H9 (cell line): ENCODE data around the gene MYO1F. TPM values are rescaled to one million over a fixed set of nuclear protein-coding genes. Genes with fewer than 3 reads are reported as not detected.
"Not testable (repeated sequence)": the region's sequence is repeated elsewhere in the genome, so short reads cannot be mapped to it uniquely, and the experiment has no call there.

Experiments
- DNase-seq: peaks from one replicate; pipeline ENCODE4 v3.0.0-alpha.2; 2017
- H2AFZ ChIP-seq: one replicate; pipeline ENCODE4 v1.6.1; 2013; ENCODE audit warnings: mild to moderate bottlenecking, low read length, control low read depth, moderate library complexity
- H2AK5ac ChIP-seq: 2 replicates; pipeline ENCODE4 v1.6.1; 2013; ENCODE audit warnings: low read length, control low read depth, mixed read lengths; ENCODE audit not compliant: insufficient read length
- H2BK120ac ChIP-seq: one replicate; pipeline ENCODE4 v1.6.1; 2013; ENCODE audit warnings: low read depth, mild to moderate bottlenecking, low read length, control low read depth, inconsistent platforms; ENCODE audit not compliant: poor library complexity, severe bottlenecking
- H2BK12ac ChIP-seq: 2 replicates; pipeline ENCODE4 v1.6.1; 2013; ENCODE audit warnings: low read length, control low read depth, mixed read lengths, low read depth; ENCODE audit not compliant: insufficient read length
- H2BK15ac ChIP-seq: 2 replicates; pipeline ENCODE4 v1.6.1; 2013; ENCODE audit warnings: low read depth, low read length, control low read depth
- H2BK20ac ChIP-seq: one replicate; pipeline ENCODE4 v1.6.1; 2013; ENCODE audit warnings: low read depth, mild to moderate bottlenecking, low read length, control low read depth, inconsistent platforms; ENCODE audit not compliant: poor library complexity, severe bottlenecking
- H2BK5ac ChIP-seq: 2 replicates; pipeline ENCODE4 v1.6.1; 2013; ENCODE audit warnings: low read length, control low read depth, mixed read lengths; ENCODE audit not compliant: insufficient read length
- H3K14ac ChIP-seq: 2 replicates; pipeline ENCODE4 v1.6.1; 2013; ENCODE audit warnings: low read length, control low read depth; ENCODE audit not compliant: insufficient read depth
- H3K18ac ChIP-seq: 2 replicates; pipeline ENCODE4 v1.6.1; 2013; ENCODE audit warnings: low read depth, mild to moderate bottlenecking, mixed read lengths, low read length, control low read depth; ENCODE audit not compliant: insufficient read length
- H3K23ac ChIP-seq: 2 replicates; pipeline ENCODE4 v1.6.1; 2013; ENCODE audit warnings: low read length, control low read depth, mixed read lengths, low read depth; ENCODE audit not compliant: insufficient read length
- H3K23me2 ChIP-seq: 2 replicates; pipeline ENCODE4 v1.6.1; 2013; ENCODE audit warnings: low read depth, mild to moderate bottlenecking, mixed read lengths, low read length, control low read depth; ENCODE audit not compliant: insufficient read length, poor library complexity, severe bottlenecking
- H3K27ac ChIP-seq: 2 replicates; pipeline ENCODE4 v1.5.1; 2013; ENCODE audit warnings: low read length, control low read depth, mixed read lengths, low read depth; ENCODE audit not compliant: insufficient read length
- H3K27me3 ChIP-seq: 2 replicates; pipeline ENCODE4 v1.6.1; 2013; ENCODE audit warnings: low read length, control low read depth, inconsistent platforms; ENCODE audit not compliant: insufficient read depth
- H3K4ac ChIP-seq: 2 replicates; pipeline ENCODE4 v1.6.1; 2013; ENCODE audit warnings: low read depth, mild to moderate bottlenecking, control low read depth, inconsistent platforms, low read length, moderate library complexity
- H3K4me1 ChIP-seq: 2 replicates; pipeline ENCODE4 v1.6.1; 2013; ENCODE audit warnings: low read length, control low read depth, inconsistent platforms; ENCODE audit not compliant: insufficient read depth
- H3K4me2 ChIP-seq: 2 replicates; pipeline ENCODE4 v1.6.1; 2013; ENCODE audit warnings: low read length, control low read depth, mixed read lengths; ENCODE audit not compliant: insufficient read length, insufficient read depth
- H3K56ac ChIP-seq: 2 replicates; pipeline ENCODE4 v1.6.1; 2013; ENCODE audit warnings: low read depth, mild to moderate bottlenecking, mixed read lengths, low read length, control low read depth; ENCODE audit not compliant: insufficient read length
- H3K79me1 ChIP-seq: 2 replicates; pipeline ENCODE4 v1.6.1; 2013; ENCODE audit warnings: low read depth, mild to moderate bottlenecking, moderate library complexity, low read length, control low read depth, inconsistent platforms; ENCODE audit not compliant: insufficient read depth, poor library complexity, severe bottlenecking
- H3K79me2 ChIP-seq: 2 replicates; pipeline ENCODE4 v1.6.1; 2013; ENCODE audit warnings: low read length, control low read depth, inconsistent platforms; ENCODE audit not compliant: insufficient read depth
- H3K9ac ChIP-seq: 2 replicates; pipeline ENCODE4 v1.6.1; 2013; ENCODE audit warnings: low read length, control low read depth, mixed read lengths; ENCODE audit not compliant: insufficient read length; ENCODE audit errors: extremely low read depth
- H3K9me3 ChIP-seq: one replicate; pipeline ENCODE4 v1.6.1; 2013; ENCODE audit warnings: low read depth, low read length, inconsistent platforms; ENCODE audit not compliant: control insufficient read depth
- H3T11ph ChIP-seq: one replicate; pipeline ENCODE4 v1.6.1; 2013; ENCODE audit warnings: mild to moderate bottlenecking, low read length, control low read depth, inconsistent platforms
- H4K20me1 ChIP-seq: one replicate; pipeline ENCODE4 v1.6.1; 2013; ENCODE audit not compliant: control insufficient read depth, insufficient read length, insufficient read depth
- H4K5ac ChIP-seq: 2 replicates; pipeline ENCODE4 v1.6.1; 2013; ENCODE audit warnings: low read depth, mild to moderate bottlenecking, mixed read lengths, low read length, control low read depth; ENCODE audit not compliant: insufficient read length
- H4K8ac ChIP-seq: replicated peaks from 2 replicates; pipeline ENCODE4 v1.6.1; 2013; ENCODE audit warnings: low read length, control low read depth, mixed read lengths, low read depth; ENCODE audit not compliant: insufficient read length
- H4K91ac ChIP-seq: 2 replicates; pipeline ENCODE4 v1.6.1; 2013; ENCODE audit warnings: low read depth, mild to moderate bottlenecking, moderate library complexity, mixed read lengths, low read length, control low read depth; ENCODE audit not compliant: insufficient read length
- H3K27ac Mint-ChIP-seq, 3 experiments: 2 replicates in 2 of 3; 3 replicates in 1 of 3; pipeline ENCODE4 v1.8.0; 2020 to 2021; ENCODE audit warnings: mixed read lengths in 3 of 3, mild to moderate bottlenecking in 1 of 3, moderate library complexity in 1 of 3
- H3K27me3 Mint-ChIP-seq: 2 replicates; pipeline ENCODE4 v1.8.0; 2021; ENCODE audit warnings: low read depth, mild to moderate bottlenecking, moderate library complexity, mixed read lengths
- H3K36me3 Mint-ChIP-seq, 3 experiments: 2 replicates in 2 of 3; 3 replicates in 1 of 3; pipeline ENCODE4 v1.8.0; 2020 to 2021; ENCODE audit warnings: low read depth in 3 of 3, mixed read lengths in 3 of 3; ENCODE audit not compliant: insufficient read depth in 1 of 3
- H3K4me1 Mint-ChIP-seq, 2 experiments: 2 replicates each; pipeline ENCODE4 v1.8.0; 2020; ENCODE audit warnings: mixed read lengths in 2 of 2
- H3K4me3 Mint-ChIP-seq, 2 experiments: 2 replicates in 1 of 2; 3 replicates in 1 of 2; pipeline ENCODE4 v1.8.0; 2020 to 2021; ENCODE audit warnings: mild to moderate bottlenecking in 2 of 2, mixed read lengths in 2 of 2, moderate library complexity in 1 of 2
- H3K9me3 Mint-ChIP-seq, 2 experiments: 2 replicates in 1 of 2; 3 replicates in 1 of 2; pipeline ENCODE4 v1.8.0; 2020; ENCODE audit warnings: mild to moderate bottlenecking in 2 of 2, mixed read lengths in 2 of 2, moderate library complexity in 1 of 2
- WGBS: extraction: QIAGEN DNeasy Blood & Tissue Kit; methylation state at CpG from one replicate; pipeline ENCODE4 v1.1.7; 2013; ENCODE audit warnings: missing lambda C conversion rate, low lambda C conversion rate, mixed read lengths; ENCODE audit not compliant: insufficient read length; ENCODE audit errors: extremely low coverage; 5-methylcytosine and 5-hydroxymethylcytosine counted together
- total RNA-seq: library from RNA; stranded (reverse); gene quantifications from 2 replicates; pipeline ENCODE4 v1.2.1, GENCODE V29; 2021
- TF ChIP-seq, protein P1 (sequence below): fragments of 200-600 bp; sonication (generic); conservative IDR thresholded peaks from 3 replicates; pipeline ENCODE4 v1.8.0; 2021; ENCODE audit warnings: antibody characterized with exemption, mild to moderate bottlenecking

The MYO1F gene
- total RNA-seq, 1 experiment from 2014 or later, result 1.0 TPM

DNA sequence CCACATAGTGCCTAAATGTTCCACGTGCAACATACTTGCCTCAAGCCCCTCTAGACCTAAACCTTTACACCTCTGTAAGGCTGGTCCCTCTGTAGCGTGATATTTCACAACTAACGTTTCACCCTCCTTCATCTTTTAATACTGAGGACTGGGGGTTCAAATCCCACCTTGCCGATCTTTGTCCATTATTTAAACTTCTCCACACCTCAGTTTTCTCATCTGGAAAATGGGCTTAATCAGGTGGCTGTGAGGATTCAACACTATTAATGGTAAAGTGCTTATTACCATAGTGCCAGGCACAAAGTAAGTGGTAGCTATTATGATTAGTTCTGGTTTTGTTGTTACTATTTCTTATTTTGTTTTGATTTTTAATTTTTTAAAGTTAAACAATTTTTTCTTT lies 40.7 kb upstream of the MYO1F start:
- Mint-ChIP-seq H3K27me3 (no peaks in the 10 kb centered on the region; the same call in none of the 2 replicates), H3K4me3 (no peak overlapping the region), H3K9me3 (no peaks in the 10 kb centered on the region), H3K4me1 (peaks cover 4 to 6% of the 10 kb centered on the region in 2 experiments; a peak in 2 of 4 replicates), H3K36me3 (no peaks in the 10 kb centered on the region), H3K27ac (peak overlapping the region in 1 of 3 experiments; percentile 79; a peak in 1 of 7 replicates)
- no peak for DNase-seq
- Histone ChIP-seq H3K79me2 (no peaks in the 10 kb centered on the region), H2BK5ac (no peak overlapping the region), H3K23me2 (no peaks in the 10 kb centered on the region), H3K9ac (no peak overlapping the region), H3K9me3 (no peaks in the 10 kb centered on the region), H2BK15ac (no peak overlapping the region), H4K5ac (no peak overlapping the region), H3K23ac (no peak overlapping the region), H3K56ac (no peak overlapping the region), H2AFZ (no peak overlapping the region), H3K4me1 (no peaks in the 10 kb centered on the region), H4K91ac (no peak overlapping the region), H3K27me3 (no peaks in the 10 kb centered on the region), H3K18ac (no peak overlapping the region), H3K4me2 (no peak overlapping the region), H3T11ph (no peak overlapping the region), H3K27ac (no peak overlapping the region), H4K20me1 (no peaks in the 10 kb centered on the region), H2BK120ac (no peak overlapping the region), H2BK12ac (no peak overlapping the region), H3K4ac (no peak overlapping the region), H3K79me1 (no peaks in the 10 kb centered on the region), H3K14ac (no peak overlapping the region), H2BK20ac (no peak overlapping the region), H4K8ac (no peak overlapping the region), H2AK5ac (no peak overlapping the region)
- no CpG with 5 or more reads among the region's 4 CpGs for WGBS
- TF ChIP-seq, protein P1, sequence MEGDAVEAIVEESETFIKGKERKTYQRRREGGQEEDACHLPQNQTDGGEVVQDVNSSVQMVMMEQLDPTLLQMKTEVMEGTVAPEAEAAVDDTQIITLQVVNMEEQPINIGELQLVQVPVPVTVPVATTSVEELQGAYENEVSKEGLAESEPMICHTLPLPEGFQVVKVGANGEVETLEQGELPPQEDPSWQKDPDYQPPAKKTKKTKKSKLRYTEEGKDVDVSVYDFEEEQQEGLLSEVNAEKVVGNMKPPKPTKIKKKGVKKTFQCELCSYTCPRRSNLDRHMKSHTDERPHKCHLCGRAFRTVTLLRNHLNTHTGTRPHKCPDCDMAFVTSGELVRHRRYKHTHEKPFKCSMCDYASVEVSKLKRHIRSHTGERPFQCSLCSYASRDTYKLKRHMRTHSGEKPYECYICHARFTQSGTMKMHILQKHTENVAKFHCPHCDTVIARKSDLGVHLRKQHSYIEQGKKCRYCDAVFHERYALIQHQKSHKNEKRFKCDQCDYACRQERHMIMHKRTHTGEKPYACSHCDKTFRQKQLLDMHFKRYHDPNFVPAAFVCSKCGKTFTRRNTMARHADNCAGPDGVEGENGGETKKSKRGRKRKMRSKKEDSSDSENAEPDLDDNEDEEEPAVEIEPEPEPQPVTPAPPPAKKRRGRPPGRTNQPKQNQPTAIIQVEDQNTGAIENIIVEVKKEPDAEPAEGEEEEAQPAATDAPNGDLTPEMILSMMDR, result no peak

DNA sequence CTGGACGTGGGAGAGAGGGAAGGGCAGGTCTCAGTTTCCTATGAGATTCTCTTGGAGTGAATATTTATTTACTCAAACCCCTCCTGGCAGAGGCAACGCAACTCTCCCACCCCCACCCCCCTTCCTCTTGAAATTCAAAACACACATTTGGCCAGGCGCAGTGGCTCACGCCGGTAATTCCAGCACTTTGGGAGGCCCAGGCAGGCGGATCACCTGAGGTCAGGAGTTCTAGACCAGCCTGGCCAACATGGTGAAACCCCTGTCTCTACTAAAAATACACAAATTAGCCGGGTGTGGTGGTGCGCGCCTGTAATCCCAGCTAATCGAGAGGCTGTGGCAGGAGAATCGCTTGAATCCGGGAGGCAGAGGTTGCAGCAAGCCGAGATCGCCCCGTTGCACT lies 40.1 kb upstream of the MYO1F start:
- not testable (repeated sequence) for H3K9me3 Mint-ChIP-seq, H4K5ac ChIP-seq, H3T11ph ChIP-seq, H2AK5ac ChIP-seq, H2BK5ac ChIP-seq, H4K91ac ChIP-seq, H3K9me3 ChIP-seq, H3K4me1 ChIP-seq, H3K4me3 Mint-ChIP-seq, H3K9ac ChIP-seq, H3K79me1 ChIP-seq, H3K18ac ChIP-seq, H2AFZ ChIP-seq, H3K14ac ChIP-seq, H3K79me2 ChIP-seq, H3K27me3 ChIP-seq, H3K4ac ChIP-seq, H3K23me2 ChIP-seq, H3K23ac ChIP-seq, H2BK20ac ChIP-seq, H4K8ac ChIP-seq, H4K20me1 ChIP-seq, H3K27me3 Mint-ChIP-seq, H3K27ac ChIP-seq, H3K4me2 ChIP-seq, H2BK12ac ChIP-seq, H2BK15ac ChIP-seq, DNase-seq, H2BK120ac ChIP-seq, H3K56ac ChIP-seq, H3K36me3 Mint-ChIP-seq, H3K27ac Mint-ChIP-seq
- WGBS, result no CpG with 5 or more reads among the region's 15 CpGs
- peaks cover 4 to 10% of the 10 kb centered on the region in 2 experiments; a peak in 3 of 4 replicates for H3K4me1 Mint-ChIP-seq
